Neural cell (in vitro differentiated cells): ENCODE data around the gene FN3KRP.

ENCODE experiments used
- EZH2 ChIP-seq: fragments of 200-600, 300-800 bp; shearing (Covaris generic), sonication (generic); IDR thresholded peaks from 2 replicates; pipeline ENCODE4 v1.6.1; 2014; ENCODE audit warnings: antibody characterized with exemption, low read length, borderline replicate concordance, mild to moderate bottlenecking; ENCODE audit not compliant: insufficient read depth, poor library complexity, severe bottlenecking
- REST ChIP-seq: IDR thresholded peaks from 2 replicates; pipeline ENCODE4 v1.6.1; 2012; ENCODE audit warnings: borderline replicate concordance

- TF ChIP-seq REST = no peak
- no peak for TF ChIP-seq EZH2
These were observed 2.6 kb downstream of the FN3KRP start for GRCh38 chr17:82718986-82719685.
